HG03060 (cell line): Measurements from ENCODE around the gene CREBL2.
A peak's percentile ranks its signal among the peaks of the same experiment; 100 is the strongest.
"Not testable (repeated sequence)": the region's sequence is repeated elsewhere in the genome, so short reads cannot be mapped to it uniquely, and the experiment has no call there.

Experiments used
- ATAC-seq: cut with Tn5 transposase; IDR thresholded peaks from one replicate; pipeline ENCODE4 v1.9.1; 2021; ENCODE audit warnings: low read depth, moderate number of reproducible peaks; ENCODE audit not compliant: unreplicated experiment

CREBL2 gene

DNA sequence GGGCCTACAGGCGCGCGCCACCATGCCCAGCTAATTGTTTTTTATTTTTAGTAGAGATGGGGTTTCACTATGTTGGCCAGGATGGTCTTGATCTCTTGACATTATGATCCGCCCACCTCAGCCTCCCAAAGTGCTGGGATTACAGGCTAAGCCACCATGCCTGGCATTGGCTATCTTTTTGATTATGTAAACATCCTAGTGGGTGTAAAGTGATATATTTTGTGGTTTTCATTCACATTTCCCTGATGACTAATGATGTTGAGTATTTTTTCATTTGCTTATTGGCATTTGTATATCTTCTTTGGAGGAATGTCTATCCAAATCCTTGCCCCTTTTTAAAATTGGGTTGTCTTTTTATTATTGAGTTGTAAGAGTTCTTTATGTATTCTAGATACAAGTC lies 16.3 kb downstream of the CREBL2 start:
- ATAC-seq = no peak

DNA sequence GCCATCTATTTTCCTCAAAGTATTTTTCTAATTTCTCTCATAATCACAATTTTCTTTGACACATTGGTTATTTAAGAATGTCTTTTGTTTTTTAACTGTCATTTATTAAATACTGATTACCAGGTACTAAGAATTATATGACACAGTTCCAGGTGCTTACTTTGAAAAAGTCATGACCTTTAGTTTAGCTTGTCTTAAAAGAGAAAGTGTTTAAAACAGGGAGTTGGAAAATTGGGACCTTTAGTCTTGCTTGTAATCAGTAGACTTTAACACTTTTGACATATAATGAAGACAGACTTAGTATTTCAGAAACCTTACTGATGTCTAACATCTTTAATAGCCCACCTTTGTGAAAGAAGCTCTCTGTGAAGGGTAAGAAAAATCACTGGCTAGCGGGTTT lies 19.2 kb downstream of the CREBL2 start:
- no peak for ATAC-seq

DNA sequence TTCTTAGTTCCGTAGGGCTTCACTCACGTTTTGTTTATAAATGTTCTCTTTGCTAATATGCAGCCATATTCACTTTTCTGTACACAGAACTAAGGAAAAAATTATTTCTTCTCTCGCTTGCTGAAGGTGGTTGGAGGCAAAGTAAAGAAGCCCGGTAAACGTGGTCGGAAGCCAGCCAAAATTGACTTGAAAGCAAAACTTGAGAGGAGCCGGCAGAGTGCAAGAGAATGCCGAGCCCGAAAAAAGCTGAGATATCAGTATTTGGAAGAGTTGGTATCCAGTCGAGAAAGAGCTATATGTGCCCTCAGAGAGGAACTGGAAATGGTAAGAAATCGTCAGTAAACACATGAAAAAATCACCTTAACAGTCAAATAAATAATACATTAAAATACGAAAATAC lies 24.0 kb downstream of the CREBL2 start:
- no peak for ATAC-seq

DNA sequence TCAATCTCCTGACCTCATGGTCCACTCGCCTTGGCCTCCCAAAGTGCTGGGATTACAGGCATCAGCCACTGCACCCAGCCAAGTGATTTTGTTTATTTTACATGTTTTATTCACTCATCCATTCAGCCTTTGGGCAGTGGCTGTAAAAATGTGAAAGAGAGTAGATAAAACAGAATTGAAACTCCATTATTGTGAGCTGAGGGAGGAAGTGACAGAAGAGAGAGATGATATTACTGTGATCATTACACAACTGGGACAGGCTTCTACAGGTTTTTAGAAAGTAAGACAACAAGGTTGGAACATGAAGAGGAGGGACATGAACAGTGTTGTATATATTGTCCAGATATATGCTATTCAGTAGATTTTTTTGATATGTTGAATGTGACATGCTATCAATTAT lies 25.0 kb downstream of the CREBL2 start:
- no peak for ATAC-seq

DNA sequence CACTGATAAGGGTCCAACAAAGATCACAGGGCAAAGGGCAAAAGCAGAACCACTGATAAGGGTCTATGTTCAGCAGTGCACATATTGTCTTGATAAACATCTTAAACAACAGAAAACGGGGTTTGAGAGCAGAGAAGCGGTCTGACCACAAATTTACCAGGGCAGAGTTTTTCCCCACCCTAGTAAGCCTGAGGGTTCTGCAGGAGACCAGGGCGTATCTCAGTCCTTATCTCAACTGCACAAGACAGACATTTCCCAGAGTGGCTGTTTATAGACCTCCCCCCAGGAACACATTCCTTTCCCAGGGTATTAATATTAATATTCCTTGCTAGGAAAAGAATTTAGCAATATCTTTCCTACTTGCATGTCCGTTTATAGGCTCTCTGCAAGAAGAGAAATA lies 28.3 kb downstream of the CREBL2 start:
- not testable (repeated sequence) for ATAC-seq

DNA sequence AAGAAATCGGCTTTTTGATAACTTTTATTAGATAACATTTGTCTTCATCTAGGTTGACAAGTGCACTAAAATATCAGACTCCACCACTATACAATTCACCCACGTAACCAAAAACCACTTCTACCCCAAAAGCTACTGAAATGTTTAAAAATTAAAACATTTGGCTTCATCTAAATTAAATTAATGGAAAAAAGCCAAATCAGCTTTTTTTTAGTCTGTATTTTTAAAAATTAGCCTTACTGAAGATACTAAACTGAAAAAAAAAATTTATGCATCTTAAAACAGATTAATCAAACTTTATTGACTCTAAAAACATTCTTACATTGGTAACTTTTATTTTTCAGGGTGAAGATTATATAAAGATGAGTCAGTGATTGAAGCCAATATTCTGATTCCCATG lies 30.0 kb downstream of the CREBL2 start:
- ATAC-seq = no peak

DNA sequence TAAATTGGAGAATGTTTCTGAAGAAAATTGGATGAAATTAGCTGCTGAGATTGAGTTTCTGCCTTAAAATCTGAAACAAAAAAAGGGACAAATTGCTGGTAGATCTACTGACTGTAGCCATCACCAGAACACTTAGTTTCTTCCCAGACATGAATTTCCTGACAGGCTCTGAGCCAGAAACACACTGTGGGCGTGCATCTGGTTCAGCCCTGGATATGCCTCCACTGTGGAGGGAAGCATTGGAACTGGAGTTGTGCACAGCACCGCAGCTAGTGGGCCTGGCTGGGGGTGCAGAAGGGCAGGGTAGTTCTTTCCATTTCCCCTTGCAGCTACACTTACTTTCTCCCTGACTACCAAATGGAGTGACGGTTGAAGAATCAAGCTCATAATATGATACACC lies 31.2 kb downstream of the CREBL2 start:
- no peak for ATAC-seq

DNA sequence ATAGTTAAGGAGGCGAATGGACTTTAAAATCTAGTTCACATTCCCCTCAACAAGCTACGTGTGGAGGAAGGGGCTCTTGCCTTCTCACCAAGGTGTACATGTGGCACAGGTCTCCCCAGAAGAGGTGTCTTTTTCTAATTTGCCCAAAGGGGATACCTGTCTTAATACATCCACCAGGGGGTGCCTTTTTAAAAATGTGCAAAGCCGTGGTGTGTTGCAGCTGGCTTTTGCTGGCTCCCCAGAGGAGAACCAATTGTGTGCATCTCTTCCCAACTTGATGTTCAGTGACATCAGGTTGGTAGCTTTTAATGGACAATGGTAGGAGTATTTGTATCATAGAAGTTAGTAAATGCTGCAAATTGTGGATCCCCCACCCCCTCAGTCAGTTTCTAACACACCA lies 33.8 kb downstream of the CREBL2 start:
- ATAC-seq = peak; percentile 20

DNA sequence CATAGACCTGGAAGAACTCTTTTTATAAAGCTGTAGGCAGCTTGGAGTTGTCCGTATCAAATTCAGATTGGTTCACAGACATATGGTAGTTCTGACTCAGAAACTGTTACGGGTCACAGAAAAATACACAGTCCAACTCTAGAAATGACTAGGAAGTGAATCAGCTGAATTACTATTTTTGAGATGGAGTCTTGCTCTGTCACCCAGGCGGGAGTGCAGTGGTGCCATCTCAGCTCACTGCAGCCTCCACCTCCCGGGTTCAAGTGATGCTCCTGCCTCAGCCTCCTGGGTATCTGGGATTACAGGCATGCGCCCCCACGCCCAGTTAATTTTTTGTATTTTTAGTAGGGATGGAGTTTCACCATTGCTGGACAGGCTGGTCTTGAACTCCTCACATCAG lies 34.3 kb downstream of the CREBL2 start:
- ATAC-seq = peak; percentile 40

DNA sequence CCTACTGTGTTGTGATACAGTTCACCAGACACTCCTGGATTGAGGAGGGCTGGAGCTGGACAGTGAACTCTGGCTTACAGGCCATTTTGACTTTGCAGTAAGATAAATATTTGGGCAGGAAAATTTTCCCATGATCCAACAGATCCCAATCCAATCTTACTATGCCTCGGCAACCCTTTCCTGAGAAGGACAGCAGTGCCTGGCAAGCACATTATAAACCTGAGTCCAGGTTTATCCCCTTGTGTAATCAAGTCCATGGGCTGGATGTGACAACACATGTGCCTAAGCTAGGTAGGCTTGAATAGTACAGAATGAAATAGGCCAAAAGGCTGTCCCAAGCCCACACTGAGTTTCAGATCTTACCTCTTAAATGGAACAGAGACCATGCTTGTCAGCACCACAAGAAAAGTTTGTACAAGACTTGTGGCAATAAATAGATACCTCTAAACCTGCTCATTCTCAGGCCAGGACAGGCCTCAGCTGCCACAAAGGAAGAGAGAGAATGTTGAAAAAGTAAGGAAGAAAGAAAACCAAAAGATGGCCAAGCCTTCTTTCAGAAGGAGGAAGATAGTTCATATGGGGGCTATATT lies 34.9 kb downstream of the CREBL2 start:
- no peak for ATAC-seq

DNA sequence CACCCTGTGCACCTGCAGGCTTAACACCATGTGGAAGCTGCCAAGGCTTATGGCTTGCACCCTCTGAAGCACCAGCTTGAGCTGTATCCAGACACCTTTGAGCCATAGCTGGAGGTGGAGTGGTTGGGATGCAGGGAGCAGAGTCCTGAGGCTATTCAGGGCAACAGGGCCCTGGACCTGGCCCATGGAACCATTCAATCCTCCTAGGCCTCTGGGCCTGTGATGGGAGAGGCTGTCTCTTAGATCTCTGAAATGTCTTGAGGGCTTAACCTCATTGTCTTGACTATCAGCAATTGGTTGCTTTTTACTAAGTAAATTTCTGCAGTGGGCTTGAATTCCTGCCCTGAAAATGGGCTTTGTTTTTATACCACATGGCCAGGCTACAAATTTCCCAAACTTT lies 36.6 kb downstream of the CREBL2 start:
- ATAC-seq = no peak

DNA sequence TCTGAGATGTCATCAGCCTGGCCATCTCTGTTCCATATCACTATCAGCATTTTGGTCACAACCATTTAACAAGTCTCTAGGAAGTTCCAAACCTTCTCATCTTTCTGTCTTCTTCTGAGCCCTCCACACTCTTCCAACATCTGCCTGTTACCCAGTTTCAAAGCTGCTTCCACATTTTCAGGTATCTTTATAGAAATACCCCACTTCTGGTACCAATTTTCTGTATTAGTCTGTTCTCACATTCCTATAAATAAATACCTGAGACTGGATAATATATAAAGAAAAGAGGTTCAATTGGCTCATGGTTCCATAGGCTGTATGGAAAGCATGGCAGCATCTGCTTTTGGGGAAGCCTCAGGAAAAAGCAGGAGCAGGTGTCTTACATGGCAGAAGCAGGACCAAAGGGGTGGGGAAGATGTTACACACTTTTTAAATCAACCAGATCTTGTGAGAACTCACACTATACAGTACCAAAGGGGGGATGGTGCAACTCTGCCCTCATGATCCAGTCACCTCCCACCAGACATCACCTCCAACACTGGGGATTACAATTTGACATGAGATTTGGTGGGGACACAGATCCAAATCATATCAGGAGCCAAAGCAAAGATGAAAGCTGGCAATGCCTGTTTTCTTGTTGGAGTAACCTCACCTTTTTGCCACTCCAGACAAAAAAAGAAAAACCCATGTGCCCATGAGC lies 37.4 kb downstream of the CREBL2 start:
- no peak for ATAC-seq

DNA sequence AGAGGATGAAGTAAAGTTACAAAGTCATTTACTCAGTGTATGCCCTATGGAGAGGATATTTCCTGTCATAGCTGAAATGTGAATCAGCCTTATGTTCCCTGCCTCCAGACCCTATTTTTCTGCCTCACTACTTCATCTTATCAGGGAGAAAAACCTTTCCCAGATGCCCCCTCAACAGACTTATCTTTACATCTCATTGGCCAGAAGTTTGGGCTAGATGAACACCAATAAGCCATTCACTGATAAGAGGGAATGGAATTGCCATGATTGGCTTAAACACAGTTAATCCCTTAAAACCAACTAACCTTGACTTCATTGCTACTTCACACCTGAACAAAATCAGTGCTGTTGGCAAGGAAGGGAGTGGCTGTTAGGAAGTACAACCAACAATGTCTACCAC lies 40.1 kb downstream of the CREBL2 start:
- no peak for ATAC-seq

DNA sequence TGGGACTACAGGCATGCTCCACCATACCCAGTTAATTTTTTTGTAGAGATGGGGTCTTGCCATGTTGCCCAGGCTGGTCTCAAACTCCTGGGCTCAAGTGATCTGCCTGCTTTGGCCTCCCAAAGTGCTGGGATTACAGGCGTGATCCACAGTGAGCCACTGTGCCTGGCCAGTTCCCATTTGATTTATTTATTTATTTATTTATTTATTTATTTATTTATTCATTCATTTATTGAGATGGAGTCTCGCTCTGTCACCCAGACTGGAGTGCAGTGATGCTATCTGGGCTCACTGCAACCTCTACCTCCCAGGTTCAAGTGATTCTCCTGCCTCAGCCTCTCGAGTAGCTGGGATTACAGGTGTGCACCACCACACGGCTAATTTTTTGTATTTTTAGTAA lies 41.0 kb downstream of the CREBL2 start:
- not testable (repeated sequence) for ATAC-seq

DNA sequence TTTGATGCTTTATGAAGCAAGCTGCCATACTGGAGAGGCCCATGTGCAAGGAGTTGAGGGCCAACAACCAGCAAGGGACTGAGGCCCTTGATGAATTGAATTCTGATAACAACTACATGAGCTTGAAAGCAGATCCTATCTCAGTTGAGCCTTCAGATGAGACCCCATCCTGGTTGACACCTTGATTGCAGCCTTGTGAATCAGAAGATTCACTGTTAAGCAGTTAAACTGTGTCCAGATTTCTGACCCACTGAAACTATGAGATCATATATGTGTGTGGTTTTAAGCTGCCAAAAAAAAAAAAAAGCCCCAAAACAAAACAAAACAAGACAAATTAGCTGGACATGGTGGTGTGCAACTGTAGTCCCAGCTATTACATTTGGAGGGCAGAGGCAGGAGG lies 42.2 kb downstream of the CREBL2 start:
- no peak for ATAC-seq

DNA sequence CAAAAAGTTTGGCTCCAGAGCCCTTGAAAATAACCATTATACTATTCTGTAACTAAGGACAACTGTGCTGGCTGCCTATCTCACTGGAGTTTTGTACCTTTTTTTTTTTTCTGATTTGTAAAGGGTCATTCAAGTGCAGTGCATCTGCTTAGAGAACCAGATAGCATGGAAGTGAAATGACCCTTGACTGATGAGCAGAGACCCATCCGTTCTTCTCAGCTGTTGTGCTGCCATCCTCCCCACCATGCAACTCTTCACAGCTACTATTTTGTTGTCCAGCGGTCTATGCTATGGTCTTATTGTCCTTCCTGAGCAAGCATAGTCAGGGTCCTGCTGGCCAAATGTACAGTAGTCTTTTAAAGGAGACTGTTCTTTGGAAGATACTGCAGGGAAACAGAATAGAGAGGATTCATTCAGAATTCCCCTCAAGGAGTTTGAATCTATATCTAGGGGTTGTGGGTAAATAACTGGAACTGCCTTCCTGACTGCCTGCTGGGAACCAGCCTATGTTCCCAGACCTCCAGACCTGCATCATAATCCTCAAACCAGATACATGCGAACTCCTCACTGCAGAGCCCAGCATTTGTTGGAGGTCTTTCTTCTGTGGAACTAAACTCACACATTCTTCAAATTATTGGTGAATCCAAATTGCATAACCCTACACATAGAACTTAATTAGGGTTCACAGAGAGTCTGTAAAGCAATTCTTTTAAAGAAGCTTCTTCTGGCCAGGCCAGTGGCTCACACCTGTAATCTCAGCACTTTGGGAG lies 43.2 kb downstream of the CREBL2 start:
- ATAC-seq = no peak

DNA sequence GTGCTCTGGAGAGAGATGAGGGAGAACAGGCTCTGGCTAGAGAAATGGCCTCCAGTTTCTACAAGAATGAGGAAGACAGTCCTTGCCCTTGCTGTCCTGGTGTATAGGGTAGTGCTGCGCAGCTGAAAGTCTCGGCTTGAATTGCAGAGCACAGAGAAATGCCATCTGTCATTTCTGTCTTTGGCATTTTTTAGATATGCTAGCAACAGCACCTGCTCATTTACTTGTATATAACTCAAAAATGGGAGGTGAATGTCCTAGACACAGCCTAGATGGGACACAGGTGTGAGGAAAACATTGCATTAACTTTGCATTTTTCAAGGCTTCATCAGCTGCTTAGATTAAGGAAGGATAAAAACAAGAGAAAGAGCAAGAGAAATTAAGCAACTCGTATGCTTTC lies 48.5 kb downstream of the CREBL2 start:
- no peak for ATAC-seq

DNA sequence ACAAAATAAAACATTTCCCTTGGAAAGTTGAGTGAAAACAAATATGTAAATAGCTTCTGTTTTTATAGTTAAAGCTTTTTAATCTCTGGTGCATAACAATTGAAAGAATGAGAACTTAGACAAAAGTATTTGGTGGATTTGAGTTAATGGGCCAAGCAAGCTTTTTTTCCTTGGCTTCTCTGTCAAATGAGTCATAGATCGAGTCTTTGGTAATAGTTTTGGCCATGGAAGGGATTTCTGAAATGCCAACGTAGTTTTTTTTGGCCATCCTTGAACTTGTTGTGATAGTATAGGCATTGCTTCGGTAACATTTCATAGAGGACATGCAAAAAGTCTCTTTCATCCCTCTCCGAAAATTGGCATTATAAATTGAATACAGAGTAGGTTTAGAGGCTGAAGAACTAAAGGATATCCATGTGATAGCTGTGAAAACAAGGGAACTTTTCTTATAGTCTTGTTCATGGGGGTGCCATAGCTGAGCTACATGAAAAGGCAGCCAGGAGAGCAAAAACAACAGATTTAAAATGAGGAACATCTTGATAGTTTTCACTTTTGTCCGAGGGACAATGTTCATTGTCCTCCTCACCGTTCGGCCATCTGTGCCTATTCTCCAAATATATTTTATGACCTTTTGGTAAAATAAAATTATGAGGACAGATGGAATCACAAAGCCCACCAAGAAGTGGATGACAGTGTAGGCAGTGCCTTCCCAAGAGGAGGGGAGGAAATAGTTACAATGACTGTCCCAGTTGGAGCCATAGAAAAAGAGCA lies 49.6 kb downstream of the CREBL2 start:
- ATAC-seq = no peak

DNA sequence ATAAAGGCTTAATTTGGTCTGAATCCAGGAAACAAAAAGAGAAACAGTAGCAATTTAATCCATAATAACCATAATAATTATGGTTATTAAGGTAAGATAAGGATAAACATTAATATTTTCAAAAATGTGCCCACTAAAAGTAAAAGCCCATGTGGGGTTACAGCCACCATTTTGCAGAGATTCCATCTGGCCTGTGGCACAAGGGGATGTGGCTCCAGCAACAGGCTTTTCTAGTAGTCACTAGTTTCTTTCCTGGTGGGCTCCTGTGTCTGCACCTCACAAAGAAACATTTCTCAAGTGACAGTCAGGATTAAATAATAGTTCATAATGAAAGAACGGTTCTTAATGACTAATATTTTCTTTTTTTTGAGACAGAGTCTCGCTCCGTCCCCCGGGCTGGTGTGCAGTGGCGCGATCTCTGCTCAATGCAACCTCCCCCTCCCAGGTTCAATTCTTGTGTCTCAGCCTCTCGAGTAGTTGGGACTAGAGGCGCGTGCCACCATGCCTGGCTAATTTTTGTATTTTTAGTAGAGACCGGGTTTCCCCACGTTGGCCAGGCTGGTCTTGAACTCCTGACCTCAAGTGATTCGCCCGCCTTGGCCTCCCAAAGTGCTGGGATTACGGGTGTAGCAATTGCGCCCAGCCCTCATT lies 52.1 kb downstream of the CREBL2 start:
- ATAC-seq = no peak

DNA sequence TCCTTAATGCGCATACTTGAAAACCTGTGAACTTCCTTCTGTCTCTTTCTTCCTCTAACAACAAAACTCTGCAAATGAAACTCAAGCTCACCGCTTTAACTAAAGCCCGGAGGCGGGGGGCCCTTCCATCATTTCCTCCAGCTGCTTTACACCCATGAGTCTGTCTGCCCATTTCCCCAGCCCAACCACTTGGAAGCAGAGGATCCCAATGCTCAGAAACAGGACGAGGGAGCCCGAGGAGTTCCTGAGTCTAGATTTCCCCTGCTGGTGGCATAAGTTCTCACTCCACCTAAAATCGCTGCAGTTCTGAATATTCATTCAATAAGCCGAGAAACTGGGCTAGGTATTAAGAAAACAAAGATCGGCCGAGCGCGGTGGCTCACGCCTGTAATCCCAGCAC lies 53.5 kb downstream of the CREBL2 start:
- ATAC-seq = no peak

DNA sequence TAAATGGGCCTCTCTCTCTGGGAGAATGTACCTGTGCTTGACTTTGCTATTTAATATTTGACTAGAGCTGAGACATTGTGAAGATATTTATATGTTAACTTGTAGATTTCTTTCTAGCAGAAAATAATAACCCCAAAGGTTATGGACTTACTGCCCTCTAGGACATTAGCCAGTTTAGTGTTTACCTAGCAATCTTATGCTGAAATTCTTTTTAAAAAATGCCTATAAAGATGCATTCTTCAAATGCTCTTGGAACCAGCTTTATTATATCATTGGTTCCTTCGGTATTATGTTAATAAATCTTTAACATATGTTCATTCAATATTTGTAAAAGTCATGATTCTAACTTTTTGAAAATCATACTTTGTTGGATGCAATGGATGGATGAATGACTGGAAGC lies 56.3 kb downstream of the CREBL2 start:
- no peak for ATAC-seq
